ENCODE data around the gene SIRT2. TPM values are rescaled to one million over a fixed set of nuclear protein-coding genes. Genes with fewer than 3 reads are reported as not detected.

SIRT2 gene
- total and polyA plus RNA-seq, 4 experiments from 2014 or later = 39.0 to 51.7 (median 48.5) TPM

DNA sequence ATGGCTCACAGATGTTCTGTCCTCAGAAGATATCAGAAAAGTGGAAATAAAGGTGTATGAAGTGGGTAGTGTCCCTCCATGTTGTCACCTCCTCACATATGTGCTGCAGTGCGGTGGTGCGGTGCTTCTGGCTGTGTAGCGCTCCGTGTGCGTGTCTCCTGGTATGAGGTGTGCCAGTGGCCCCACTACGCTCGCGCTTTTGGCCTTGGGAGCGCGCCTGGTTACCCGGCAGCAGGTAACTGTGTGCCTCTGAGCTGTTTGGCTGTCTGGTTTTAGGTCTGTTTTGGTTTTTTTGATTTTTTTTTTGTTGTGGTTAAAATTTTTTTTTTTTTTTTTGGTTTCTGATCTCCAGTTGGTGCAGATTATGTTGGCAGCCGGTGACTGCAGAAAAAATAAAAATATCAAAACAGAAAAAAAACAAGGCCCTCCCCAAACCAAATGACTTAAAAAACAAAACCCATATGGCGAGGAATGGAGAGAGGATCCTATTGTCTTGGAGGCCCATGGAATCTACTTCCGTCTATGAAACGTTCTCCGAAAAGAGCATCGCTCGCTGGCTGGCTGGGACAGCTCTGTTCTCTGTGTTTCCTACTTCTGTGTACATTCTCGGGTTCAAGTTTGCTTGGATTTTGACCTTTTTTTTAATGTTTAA lies 57.5 kb downstream of the SIRT2 start:
- Mint-ChIP-seq H3K27me3 (peaks cover 0 to 1% of the 10 kb centered on the region in 2 donors), H3K27ac (peak overlapping the region; percentile 90 to 99 (median 96)), H3K9me3 (peaks cover 0 to 14% (median 0%) of the 10 kb centered on the region in 8 donors), H3K36me3 (peaks cover 75 to 89% of the 10 kb centered on the region in 2 donors), H3K4me3 (peak overlapping the region; percentile 77 to 91 (median 82)), H3K4me1 (peaks cover 39 to 78% (median 61%) of the 10 kb centered on the region in 4 donors)
- peak; percentile 69 to 84 (median 72) for DNase-seq
- Histone ChIP-seq H3K9me3 (ENCODE audit: control insufficient read depth in 1 of 2, low read length in 2 of 2) (no peaks in the 10 kb centered on the region), H3K4me1 (ENCODE audit: insufficient read depth, low read length) (peaks cover 76% of the 10 kb centered on the region), H3K27ac (ENCODE audit: low read depth, low read length) (peak overlapping the region; percentile 34), H3K27me3 (ENCODE audit: insufficient read depth, low read length) (no peaks in the 10 kb centered on the region), H3K4me3 (ENCODE audit: low read length in 2 of 2) (peak overlapping the region in 1 of 2 donors; percentile 42), H3K36me3 (ENCODE audit: insufficient read depth, low read length) (peaks cover 83% of the 10 kb centered on the region)
- CTCF ChIA-PET (ENCODE audit: partially characterized antibody) = interaction anchor here (0.6 to 2.7 kb wide), 9 partner anchors 10 to 89 kb away, joined by 3 to 16 read pairs (median 5); partner anchors contain the start of genes ECH1, MRPS12 and SARS2
- POLR2A ChIA-PET (ENCODE audit: partially characterized antibody) = interaction anchor here (0.6 to 5.6 kb wide), 26 partner anchors 8 to 545 kb away, joined by 3 to 52 read pairs (median 4); partner anchors contain the start of genes ECH1, EIF3K, FAM98C and NFKBIB
- intact Hi-C loops (cut with micrococcal nuclease) = loop anchor here (1.0 kb wide), 3 partner anchors 8 to 27 kb away; partner anchors contain the start of gene ECH1

DNA sequence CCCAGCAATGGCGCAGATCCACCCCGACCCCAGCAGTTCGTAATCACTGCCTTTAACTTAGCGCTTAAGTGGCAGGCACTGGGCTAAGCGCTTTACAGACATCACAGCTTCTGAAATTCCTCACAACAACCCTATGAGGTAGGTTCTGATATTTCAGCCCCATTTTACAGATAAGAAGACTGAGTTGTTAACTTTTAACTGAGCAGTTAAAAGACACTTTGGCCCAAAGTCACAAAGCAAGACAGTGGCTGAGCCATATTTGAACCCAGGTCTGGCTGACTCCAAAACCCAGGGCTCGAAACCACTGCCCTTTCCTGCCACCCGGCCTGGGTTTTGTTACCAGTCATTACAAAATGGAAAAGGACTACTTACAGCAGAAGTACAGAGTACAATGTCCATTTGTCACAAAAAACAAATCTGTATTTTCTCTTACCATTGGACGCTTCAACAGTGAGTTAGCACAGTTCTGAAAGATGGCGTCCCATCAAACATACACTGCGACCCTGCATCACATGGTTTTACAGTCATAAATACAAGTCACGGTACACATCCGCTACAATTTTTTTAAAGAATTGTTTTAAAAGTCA lies 58.1 kb downstream of the SIRT2 start:
- intact Hi-C loops (cut with micrococcal nuclease) = no loop called here

GRCh38 chr19:38840583-38840968 lies 58.8 kb downstream of the SIRT2 start:
- POLR2A ChIA-PET (ENCODE audit: partially characterized antibody) = interaction anchor here (0.7 to 5.6 kb wide), 6 partner anchors 9 to 71 kb away, joined by 3 to 52 read pairs (median 14); partner anchors contain the start of genes ECH1 and RINL
- Mint-ChIP-seq H3K27me3 (peaks cover 0 to 1% of the 10 kb centered on the region in 2 donors), H3K27ac (peak overlapping the region in 5 of 7 donors; percentile 60 to 99 (median 86)), H3K4me3 (peak overlapping the region in 3 of 8 donors; percentile 39 to 78 (median 61)), H3K4me1 (peaks cover 34 to 66% (median 53%) of the 10 kb centered on the region in 4 donors), H3K9me3 (peaks cover 0 to 14% (median 0%) of the 10 kb centered on the region in 8 donors), H3K36me3 (peaks cover 73 to 91% of the 10 kb centered on the region in 2 donors)
- H3K9me3 ChIP-seq (ENCODE audit: control insufficient read depth in 1 of 2, low read length in 2 of 2) = no peaks in the 10 kb centered on the region
- no peaks in the 10 kb centered on the region for H3K27me3 ChIP-seq (ENCODE audit: insufficient read depth, low read length)
- H3K36me3 ChIP-seq (ENCODE audit: insufficient read depth, low read length) = peaks cover 84% of the 10 kb centered on the region
- CTCF ChIA-PET (ENCODE audit: partially characterized antibody) = interaction anchor here (0.9 to 2.7 kb wide), 4 partner anchors 10 to 438 kb away, joined by 3 to 16 read pairs (median 7); partner anchors contain the start of genes ECH1, FAM98C and RINL
- DNase-seq = no peak
- no peak overlapping the region for H3K4me3 ChIP-seq (ENCODE audit: low read length in 2 of 2)
- peaks cover 64% of the 10 kb centered on the region for H3K4me1 ChIP-seq (ENCODE audit: insufficient read depth, low read length)
- peak overlapping the region; percentile 34 for H3K27ac ChIP-seq (ENCODE audit: low read depth, low read length)
- intact Hi-C loops (cut with micrococcal nuclease) = no loop called here

More for the DNA sequence above, 58.1 kb downstream of the SIRT2 start:
- H3K27ac ChIP-seq (ENCODE audit: low read depth, low read length) = peak overlapping the region; percentile 34
- H3K4me1 Mint-ChIP-seq = peaks cover 38 to 73% (median 59%) of the 10 kb centered on the region in 4 donors
- no peaks in the 10 kb centered on the region for H3K27me3 ChIP-seq (ENCODE audit: insufficient read depth, low read length)
- ChIA-PET POLR2A (ENCODE audit: partially characterized antibody) (interaction anchor here (0.6 to 5.6 kb wide), 12 partner anchors 8 to 545 kb away, joined by 3 to 52 read pairs (median 8); partner anchors contain the start of genes ECH1 and RINL), CTCF (ENCODE audit: partially characterized antibody) (interaction anchor here (0.9 to 2.7 kb wide), 7 partner anchors 10 to 439 kb away, joined by 3 to 16 read pairs (median 5); partner anchors contain the start of genes ECH1, FAM98C, MRPS12 and SARS2)
- peaks cover 71% of the 10 kb centered on the region for H3K4me1 ChIP-seq (ENCODE audit: insufficient read depth, low read length)
- DNase-seq = no peak
- H3K4me3 ChIP-seq (ENCODE audit: low read length in 2 of 2) = no peak overlapping the region
- H3K36me3 ChIP-seq (ENCODE audit: insufficient read depth, low read length) = peaks cover 84% of the 10 kb centered on the region
- peaks cover 0 to 1% of the 10 kb centered on the region in 2 donors for H3K27me3 Mint-ChIP-seq
- H3K4me3 Mint-ChIP-seq = peak overlapping the region; percentile 57 to 91 (median 80)
- no peaks in the 10 kb centered on the region for H3K9me3 ChIP-seq (ENCODE audit: control insufficient read depth in 1 of 2, low read length in 2 of 2)
- H3K9me3 Mint-ChIP-seq = peaks cover 0 to 14% (median 0%) of the 10 kb centered on the region in 8 donors
- H3K27ac Mint-ChIP-seq = peak overlapping the region; percentile 80 to 99 (median 96)
- H3K36me3 Mint-ChIP-seq = peaks cover 76 to 92% of the 10 kb centered on the region in 2 donors

DNA sequence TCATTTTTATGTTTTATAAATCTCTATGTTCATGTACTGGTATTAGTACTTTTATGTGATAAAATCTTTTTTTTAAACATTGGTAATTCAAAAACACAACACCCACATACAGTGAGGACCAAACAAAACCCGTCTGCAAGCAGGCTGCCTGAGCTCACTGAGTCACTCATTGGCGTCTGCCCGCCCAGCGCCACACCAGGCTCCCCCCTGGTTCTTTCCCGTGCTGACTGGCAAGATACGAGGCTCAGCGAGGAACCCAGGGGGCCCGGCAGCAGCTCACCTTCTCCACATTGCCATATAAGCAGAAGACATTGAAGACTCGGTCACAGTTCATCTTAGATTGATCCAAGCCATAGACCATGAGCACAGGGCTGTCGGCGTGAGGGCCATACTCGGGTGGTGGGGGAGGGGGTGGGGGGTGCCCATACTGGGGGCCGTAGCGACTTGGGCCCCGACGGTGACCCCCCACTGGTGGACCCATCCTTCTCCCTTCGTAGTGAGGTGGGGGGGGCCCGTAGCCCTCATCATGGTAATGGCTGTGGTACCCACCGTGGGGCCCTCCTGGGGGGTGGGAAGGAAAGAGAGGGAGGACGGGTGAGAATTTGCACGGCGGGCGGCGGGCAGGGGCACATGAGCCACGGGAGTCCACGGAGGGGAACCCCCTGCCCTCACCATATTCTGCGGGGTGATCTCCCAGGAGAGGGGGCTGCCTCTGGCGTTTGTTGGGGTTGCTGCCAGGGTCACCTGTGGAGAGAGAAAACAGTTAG lies 59.4 kb downstream of the SIRT2 start:
- peaks cover 0 to 12% (median 0%) of the 10 kb centered on the region in 8 donors for H3K9me3 Mint-ChIP-seq
- H3K4me1 ChIP-seq (ENCODE audit: insufficient read depth, low read length) = peaks cover 58% of the 10 kb centered on the region
- intact Hi-C loops (cut with micrococcal nuclease) = no loop called here
- H3K4me3 ChIP-seq (ENCODE audit: low read length in 2 of 2) = no peak overlapping the region
- peak overlapping the region in 1 of 8 donors; percentile 54 for H3K4me3 Mint-ChIP-seq
- no peak overlapping the region for H3K27ac ChIP-seq (ENCODE audit: low read depth, low read length)
- peaks cover 0 to 1% of the 10 kb centered on the region in 2 donors for H3K27me3 Mint-ChIP-seq
- H3K27ac Mint-ChIP-seq = peak overlapping the region in 5 of 7 donors; percentile 55 to 99 (median 57)
- H3K4me1 Mint-ChIP-seq = peaks cover 30 to 60% (median 49%) of the 10 kb centered on the region in 4 donors
- CTCF ChIA-PET (ENCODE audit: partially characterized antibody) = interaction anchor here (0.9 to 2.0 kb wide), 3 partner anchors 9 to 437 kb away, joined by 3 to 10 read pairs (median 4); partner anchors contain the start of genes ECH1, FAM98C and RINL
- peaks cover 69 to 89% of the 10 kb centered on the region in 2 donors for H3K36me3 Mint-ChIP-seq
- H3K27me3 ChIP-seq (ENCODE audit: insufficient read depth, low read length) = no peaks in the 10 kb centered on the region
- peaks cover 81% of the 10 kb centered on the region for H3K36me3 ChIP-seq (ENCODE audit: insufficient read depth, low read length)
- DNase-seq = no peak
- H3K9me3 ChIP-seq (ENCODE audit: control insufficient read depth in 1 of 2, low read length in 2 of 2) = no peaks in the 10 kb centered on the region
- POLR2A ChIA-PET (ENCODE audit: partially characterized antibody) = interaction anchor here (0.7 to 5.6 kb wide), 8 partner anchors 9 to 52 kb away, joined by 3 to 52 read pairs (median 8); partner anchors contain the start of genes ECH1, HNRNPL and RINL

- no peak for DNase-seq
- ChIA-PET POLR2A (ENCODE audit: partially characterized antibody) (interaction anchor here (0.6 to 5.6 kb wide), 6 partner anchors 10 to 70 kb away, joined by 3 to 40 read pairs (median 8); partner anchors contain the start of genes HNRNPL and RINL), CTCF (ENCODE audit: partially characterized antibody) (interaction anchor here (1.1 to 2.0 kb wide), 2 partner anchors 8 to 39 kb away, joined by 4 to 10 read pairs; partner anchors contain the start of genes ECH1 and RINL)
- Mint-ChIP-seq H3K27ac (peak overlapping the region in 6 of 7 donors; percentile 66 to 86 (median 78)), H3K36me3 (peaks cover 64 to 83% of the 10 kb centered on the region in 2 donors), H3K4me3 (peak overlapping the region in 1 of 8 donors; percentile 49), H3K27me3 (peaks cover 0 to 1% of the 10 kb centered on the region in 2 donors), H3K9me3 (peaks cover 0 to 14% (median 0%) of the 10 kb centered on the region in 8 donors), H3K4me1 (peaks cover 27 to 53% (median 44%) of the 10 kb centered on the region in 4 donors)
- Histone ChIP-seq H3K27me3 (ENCODE audit: insufficient read depth, low read length) (no peaks in the 10 kb centered on the region), H3K4me1 (ENCODE audit: insufficient read depth, low read length) (peaks cover 50% of the 10 kb centered on the region), H3K27ac (ENCODE audit: low read depth, low read length) (no peak overlapping the region), H3K9me3 (ENCODE audit: control insufficient read depth in 1 of 2, low read length in 2 of 2) (no peaks in the 10 kb centered on the region), H3K4me3 (ENCODE audit: low read length in 2 of 2) (no peak overlapping the region), H3K36me3 (ENCODE audit: insufficient read depth, low read length) (peaks cover 72% of the 10 kb centered on the region)
- intact Hi-C loops (cut with micrococcal nuclease) = no loop called here
These were observed 60.2 kb downstream of the SIRT2 start for GRCh38 chr19:38838986-38839761.

Measured in CD4-positive, alpha-beta memory T cell (primary cell).